ENCODE results near the gene SLC39A11.

Gene SLC39A11

GRCh38 chr17:72816406-72816805, 276.1 kb downstream of the SLC39A11 start:
- TF ChIP-seq CTCF (conservative IDR thresholded peaks at IDR 0.05; ENCODE audit: low read depth, low read length), result no peak
- no peak for DNase-seq (ENCODE audit: low read depth)
- no peak overlapping the region for H3K4me3 ChIP-seq (ENCODE audit: low read depth, low read length)

GRCh38 chr17:72813481-72813880, 279.0 kb downstream of the SLC39A11 start:
- no peak overlapping the region for H3K4me3 ChIP-seq (ENCODE audit: low read depth, low read length)
- no peak for DNase-seq (ENCODE audit: low read depth)
- TF ChIP-seq CTCF (conservative IDR thresholded peaks at IDR 0.05; ENCODE audit: low read depth, low read length), result no peak

GRCh38 chr17:72812823-72813222, 279.7 kb downstream of the SLC39A11 start:
- DNase-seq (ENCODE audit: low read depth), result peak; percentile 32
- no peak overlapping the region for H3K4me3 ChIP-seq (ENCODE audit: low read depth, low read length)
- no peak for TF ChIP-seq CTCF (conservative IDR thresholded peaks at IDR 0.05; ENCODE audit: low read depth, low read length)

GRCh38 chr17:72811976-72812687, 280.4 kb downstream of the SLC39A11 start:
- H3K4me3 ChIP-seq (ENCODE audit: low read depth, low read length), result no peak overlapping the region
- no peak for TF ChIP-seq CTCF (conservative IDR thresholded peaks at IDR 0.05; ENCODE audit: low read depth, low read length)
- peak; percentile 35 for DNase-seq (ENCODE audit: low read depth)

- no peak for DNase-seq (ENCODE audit: low read depth)
- no peak overlapping the region for H3K4me3 ChIP-seq (ENCODE audit: low read depth, low read length)
- TF ChIP-seq CTCF (conservative IDR thresholded peaks at IDR 0.05; ENCODE audit: low read depth, low read length), result no peak
Observed at GRCh38 chr17:72810991-72811508, 281.4 kb downstream of the SLC39A11 start.

GRCh38 chr17:72806011-72806410, 286.5 kb downstream of the SLC39A11 start:
- no peak overlapping the region for H3K4me3 ChIP-seq (ENCODE audit: low read depth, low read length)
- TF ChIP-seq CTCF (conservative IDR thresholded peaks at IDR 0.05; ENCODE audit: low read depth, low read length), result no peak
- DNase-seq (ENCODE audit: low read depth), result no peak
